Measurements from ENCODE around the gene UBE4B.
"Not testable (repeated sequence)": the region's sequence is repeated elsewhere in the genome, so short reads cannot be mapped to it uniquely, and the experiment has no call there.

UBE4B gene

GRCh38 chr1:10179406-10180091 lies 146.8 kb downstream of the UBE4B start:
- DNase-seq, result no peak

GRCh38 chr1:10181154-10181553 lies 148.4 kb downstream of the UBE4B start:
- DNase-seq, result no peak

- DNase-seq, result no peak
These were observed 153.0 kb downstream of the UBE4B start for GRCh38 chr1:10185759-10186158.

GRCh38 chr1:10186331-10187025 lies 153.7 kb downstream of the UBE4B start:
- DNase-seq, result no peak

- DNase-seq, result no peak
These were observed 154.2 kb downstream of the UBE4B start for GRCh38 chr1:10187026-10187334.

GRCh38 chr1:10188133-10188650 lies 155.4 kb downstream of the UBE4B start:
- no peak for DNase-seq

- DNase-seq, result no peak
These were observed 156.9 kb downstream of the UBE4B start for GRCh38 chr1:10189659-10190058.

- no peak for DNase-seq
These were observed 159.5 kb downstream of the UBE4B start for GRCh38 chr1:10192263-10192662.

GRCh38 chr1:10193288-10193687 lies 160.5 kb downstream of the UBE4B start:
- DNase-seq, result no peak

GRCh38 chr1:10195570-10195969 lies 162.8 kb downstream of the UBE4B start:
- no peak for DNase-seq

- DNase-seq, result no peak
These were observed 164.2 kb downstream of the UBE4B start for GRCh38 chr1:10196976-10197375.

- no peak for DNase-seq
These were observed 167.9 kb downstream of the UBE4B start for GRCh38 chr1:10200620-10201019.

GRCh38 chr1:10204003-10204642 lies 171.4 kb downstream of the UBE4B start:
- DNase-seq, result no peak

GRCh38 chr1:10205206-10205605 lies 172.4 kb downstream of the UBE4B start:
- DNase-seq, result not testable (repeated sequence)

GRCh38 chr1:10207810-10208209 lies 175.1 kb downstream of the UBE4B start:
- DNase-seq, result no peak

- DNase-seq, result no peak
These were observed 175.8 kb downstream of the UBE4B start for GRCh38 chr1:10208537-10208936.

- DNase-seq, result no peak
These were observed 176.8 kb downstream of the UBE4B start for GRCh38 chr1:10209590-10209904.

GRCh38 chr1:10209905-10210810 lies 177.4 kb downstream of the UBE4B start, which contains the start of gene KIF1B:
TSS of gene KIF1B (plus strand) at chr1:10210570. CDS start at chr1:10232329, 21,759 bp downstream.
- peak; percentile 93 to 99 for DNase-seq

- no peak for DNase-seq
These were observed 178.4 kb downstream of the UBE4B start for GRCh38 chr1:10210841-10211804.

GRCh38 chr1:10211805-10212410 lies 179.2 kb downstream of the UBE4B start:
- no peak for DNase-seq

GRCh38 chr1:10212476-10212875 lies 179.7 kb downstream of the UBE4B start:
- DNase-seq, result no peak
